Mammary epithelial cell (primary cell): ENCODE data around the gene PTPRR.

ENCODE experiments used
- CTCF ChIP-seq, 2 donors: IDR thresholded peaks in 1 of 2; conservative IDR thresholded peaks in 1 of 2; 2 replicates each; pipeline ENCODE4 v1.5.1; 2011 to 2012; ENCODE audit warnings: inconsistent platforms in 2 of 2, low read length in 2 of 2, mild to moderate bottlenecking in 2 of 2, control low read depth in 1 of 2, low read depth in 1 of 2; ENCODE audit not compliant: insufficient read depth in 1 of 2; ENCODE audit errors: extremely low read depth in 1 of 2
- EZH2 ChIP-seq: IDR thresholded peaks from 2 replicates; pipeline ENCODE4 v1.6.1; 2012; ENCODE audit warnings: low read length, inconsistent platforms, borderline replicate concordance

DNA sequence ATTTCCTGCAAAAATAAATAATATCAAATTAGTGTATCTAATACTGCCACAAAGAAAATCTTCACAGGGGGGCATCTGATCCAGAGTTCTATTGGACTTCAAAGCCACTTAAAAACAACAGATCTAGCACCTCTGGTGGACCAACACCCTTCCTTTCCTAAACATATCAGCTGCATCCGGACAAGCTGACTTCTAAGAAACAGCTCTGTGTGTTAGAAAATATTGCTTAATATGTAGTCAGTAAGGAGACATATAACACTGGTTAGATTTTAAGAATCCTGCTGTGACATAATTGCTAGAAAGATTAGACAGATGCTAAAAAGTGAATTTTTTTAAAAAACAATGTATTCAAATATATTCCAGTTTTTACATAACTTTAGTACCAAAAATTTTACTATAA, 222.2 kb downstream of the PTPRR start:
- no peak for TF ChIP-seq CTCF (conservative IDR thresholded peaks at IDR 0.05 in 1 of 2, IDR thresholded peaks at IDR 0.05 in 1 of 2; ENCODE audit: extremely low read depth in 1 of 2, insufficient read depth in 1 of 2, low read depth in 1 of 2, low read length in 2 of 2)
- TF ChIP-seq EZH2: no peak
